SU-DHL-6 (cell line): ENCODE measurements around the gene CISD3.

ENCODE experiments used
- H2AFZ ChIP-seq: fragments of 200-600 bp; sonication (generic); 2 replicates; pipeline ENCODE4 v1.6.1; 2014; ENCODE audit warnings: low read depth, mild to moderate bottlenecking, moderate library complexity, mixed read lengths, antibody characterized with exemption, low read length; ENCODE audit not compliant: severe bottlenecking
- H3F3A ChIP-seq: fragments of 200-600 bp; shearing (Covaris generic); 2 replicates; pipeline ENCODE4 v1.6.0; 2016; ENCODE audit warnings: antibody characterized with exemption, mild to moderate bottlenecking; ENCODE audit not compliant: insufficient read depth
- H3K27ac ChIP-seq: fragments of 200-600 bp; sonication (generic); 2 replicates; pipeline ENCODE4 v1.5.1; 2016; ENCODE audit warnings: low read depth, mild to moderate bottlenecking, low read length, moderate library complexity, mixed read lengths
- H3K27me3 ChIP-seq: fragments of 200-600 bp; sonication (generic), shearing (Covaris generic); 2 replicates; pipeline ENCODE4 v1.6.0; 2014; ENCODE audit warnings: mild to moderate bottlenecking, low read length
- H3K36me3 ChIP-seq: fragments of 200-600 bp; sonication (generic); 2 replicates; pipeline ENCODE4 v1.6.1; 2014; ENCODE audit warnings: mild to moderate bottlenecking, low read length, mixed read lengths
- H3K4me2 ChIP-seq: fragments of 300-600, 200-600 bp; shearing (Covaris generic), sonication (generic); 2 replicates; pipeline ENCODE4 v1.6.0; 2014; ENCODE audit warnings: low read length, low read depth, mild to moderate bottlenecking; ENCODE audit not compliant: poor library complexity, severe bottlenecking
- H3K4me3 ChIP-seq: fragments of 200-600 bp; sonication (generic); 2 replicates; pipeline ENCODE4 v1.5.1; 2014; ENCODE audit warnings: antibody characterized with exemption, low read length, mild to moderate bottlenecking, mixed read lengths; ENCODE audit not compliant: insufficient read depth, poor library complexity, severe bottlenecking
- H3K79me2 ChIP-seq: fragments of 200-600 bp; sonication (generic); 2 replicates; pipeline ENCODE4 v1.6.1; 2014; ENCODE audit warnings: mild to moderate bottlenecking, low read length, moderate library complexity; ENCODE audit not compliant: insufficient read depth
- H3K9ac ChIP-seq: fragments of 200-600 bp; sonication (generic); 2 replicates; pipeline ENCODE4 v1.7.0; 2014; ENCODE audit warnings: mild to moderate bottlenecking, low read length
- H3K9me2 ChIP-seq: fragments of 200-600 bp; sonication (generic); replicated peaks from 2 replicates; pipeline ENCODE4 v1.6.1; 2014; ENCODE audit warnings: low read length; ENCODE audit not compliant: insufficient read depth
- H3K9me3 ChIP-seq: fragments of 200-600 bp; sonication (generic); 2 replicates; pipeline ENCODE4 v1.6.1; 2014; ENCODE audit warnings: low read length, mixed read lengths; ENCODE audit not compliant: insufficient read depth
- H4K20me1 ChIP-seq: fragments of 200-600 bp; sonication (generic); 2 replicates; pipeline ENCODE4 v1.6.1; 2014; ENCODE audit warnings: low read depth, mild to moderate bottlenecking, antibody characterized with exemption, low read length, moderate library complexity, mixed read lengths
- EZH2phosphoT487 ChIP-seq: fragments of 200-600 bp; sonication (generic), shearing (Covaris generic); conservative IDR thresholded peaks from 2 replicates; pipeline ENCODE4 v1.6.1; 2018; ENCODE audit warnings: mild to moderate bottlenecking, antibody characterized with exemption, low read length, moderate library complexity, mixed read lengths
- TF ChIP-seq, protein P1 (sequence below): fragments of 200-600 bp; sonication (generic); IDR thresholded peaks from one replicate; pipeline ENCODE4 v1.5.1; 2017; ENCODE audit warnings: antibody characterized with exemption, mild to moderate bottlenecking, low read length, moderate library complexity; ENCODE audit not compliant: insufficient read depth, poor library complexity, severe bottlenecking

CISD3 gene

GRCh38 chr17:38727736-38728135, 2.4 kb upstream of the CISD3 start:
- no peaks in the 10 kb centered on the region for H3K9me2 ChIP-seq
- H3F3A ChIP-seq: peaks cover 16% of the 10 kb centered on the region
- H3K27me3 ChIP-seq: no peaks in the 10 kb centered on the region
- no peak overlapping the region for H3K4me2 ChIP-seq
- no peak overlapping the region for H3K9ac ChIP-seq
- TF ChIP-seq, protein P1, sequence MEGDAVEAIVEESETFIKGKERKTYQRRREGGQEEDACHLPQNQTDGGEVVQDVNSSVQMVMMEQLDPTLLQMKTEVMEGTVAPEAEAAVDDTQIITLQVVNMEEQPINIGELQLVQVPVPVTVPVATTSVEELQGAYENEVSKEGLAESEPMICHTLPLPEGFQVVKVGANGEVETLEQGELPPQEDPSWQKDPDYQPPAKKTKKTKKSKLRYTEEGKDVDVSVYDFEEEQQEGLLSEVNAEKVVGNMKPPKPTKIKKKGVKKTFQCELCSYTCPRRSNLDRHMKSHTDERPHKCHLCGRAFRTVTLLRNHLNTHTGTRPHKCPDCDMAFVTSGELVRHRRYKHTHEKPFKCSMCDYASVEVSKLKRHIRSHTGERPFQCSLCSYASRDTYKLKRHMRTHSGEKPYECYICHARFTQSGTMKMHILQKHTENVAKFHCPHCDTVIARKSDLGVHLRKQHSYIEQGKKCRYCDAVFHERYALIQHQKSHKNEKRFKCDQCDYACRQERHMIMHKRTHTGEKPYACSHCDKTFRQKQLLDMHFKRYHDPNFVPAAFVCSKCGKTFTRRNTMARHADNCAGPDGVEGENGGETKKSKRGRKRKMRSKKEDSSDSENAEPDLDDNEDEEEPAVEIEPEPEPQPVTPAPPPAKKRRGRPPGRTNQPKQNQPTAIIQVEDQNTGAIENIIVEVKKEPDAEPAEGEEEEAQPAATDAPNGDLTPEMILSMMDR: no peak
- TF ChIP-seq EZH2phosphoT487: no peak
- no peaks in the 10 kb centered on the region for H3K9me3 ChIP-seq
- no peaks in the 10 kb centered on the region for H3K36me3 ChIP-seq
- no peaks in the 10 kb centered on the region for H3K79me2 ChIP-seq
- H4K20me1 ChIP-seq: no peaks in the 10 kb centered on the region
- no peak overlapping the region for H2AFZ ChIP-seq
- no peak overlapping the region for H3K27ac ChIP-seq
- no peak overlapping the region for H3K4me3 ChIP-seq

DNA sequence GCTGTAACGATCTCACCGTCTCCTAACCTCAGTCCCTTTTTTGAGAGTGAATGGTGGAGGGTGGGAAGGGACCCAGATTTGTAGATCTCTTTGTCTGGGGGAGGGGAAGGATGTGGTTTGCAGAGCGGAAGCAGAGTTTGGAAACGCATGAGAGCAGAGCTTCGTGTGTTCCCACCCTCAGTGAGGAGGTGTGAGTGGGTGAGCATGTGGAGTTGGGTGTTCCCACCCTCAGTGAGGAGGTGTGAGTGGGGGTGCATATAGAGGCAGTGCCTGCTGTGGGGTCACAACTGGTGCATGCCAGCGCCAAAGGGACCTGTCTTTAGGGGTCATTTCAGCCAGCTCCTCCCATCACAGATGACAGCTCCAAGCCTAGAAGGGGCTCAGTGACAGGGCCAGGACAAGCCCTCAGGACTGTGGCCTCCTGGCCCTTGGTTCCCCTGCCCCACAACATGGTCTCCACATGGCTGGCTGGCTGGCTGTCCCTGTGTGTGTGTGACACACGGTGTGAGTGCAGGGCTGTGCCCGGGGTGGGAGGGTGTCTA, 1.8 kb upstream of the CISD3 start:
- no peak overlapping the region for H3K4me2 ChIP-seq
- no peaks in the 10 kb centered on the region for H3K27me3 ChIP-seq
- no peaks in the 10 kb centered on the region for H3K36me3 ChIP-seq
- H3K27ac ChIP-seq: no peak overlapping the region
- no peak overlapping the region for H2AFZ ChIP-seq
- H3K9ac ChIP-seq: no peak overlapping the region
- no peaks in the 10 kb centered on the region for H3K79me2 ChIP-seq
- H3F3A ChIP-seq: peaks cover 18% of the 10 kb centered on the region
- H3K4me3 ChIP-seq: no peak overlapping the region
- H4K20me1 ChIP-seq: no peaks in the 10 kb centered on the region
- TF ChIP-seq, protein P1: no peak
- TF ChIP-seq EZH2phosphoT487: no peak
- H3K9me3 ChIP-seq: no peaks in the 10 kb centered on the region
- H3K9me2 ChIP-seq: no peaks in the 10 kb centered on the region

- H3F3A ChIP-seq: peaks cover 22% of the 10 kb centered on the region
- H3K9me3 ChIP-seq: no peaks in the 10 kb centered on the region
- H3K27me3 ChIP-seq: no peaks in the 10 kb centered on the region
- H3K4me2 ChIP-seq: peak overlapping the region; percentile 81
- no peaks in the 10 kb centered on the region for H3K36me3 ChIP-seq
- peak overlapping the region; percentile 63 for H3K4me3 ChIP-seq
- H3K79me2 ChIP-seq: no peaks in the 10 kb centered on the region
- peak overlapping the region; percentile 77 for H3K9ac ChIP-seq
- H3K27ac ChIP-seq: peak overlapping the region; percentile 49; the same call in 1 of the 2 replicates
- no peaks in the 10 kb centered on the region for H3K9me2 ChIP-seq
- peak overlapping the region; percentile 63 for H2AFZ ChIP-seq
- no peaks in the 10 kb centered on the region for H4K20me1 ChIP-seq
- TF ChIP-seq, protein P1: no peak
- TF ChIP-seq EZH2phosphoT487: no peak
These were observed 714 bp upstream of the CISD3 start for GRCh38 chr17:38729368-38729885.
